PFSK-1 (cell line): ENCODE measurements around the gene BTBD9.

Experiments used
- FOXP2 ChIP-seq: optimal IDR thresholded peaks from 2 replicates; pipeline ENCODE3; 2011; ENCODE audit warnings: borderline replicate concordance, control low read depth, inconsistent platforms; ENCODE audit not compliant: insufficient read depth; ENCODE audit errors: extremely low read length, extremely low read depth
- POLR2AphosphoS5 ChIP-seq: IDR thresholded peaks from 2 replicates; pipeline ENCODE4 v1.6.1; 2012; ENCODE audit warnings: low read depth, mild to moderate bottlenecking, control low read depth, low read length, moderate library complexity
- SIN3A ChIP-seq: IDR thresholded peaks from 2 replicates; pipeline ENCODE4 v1.6.1; 2012; ENCODE audit warnings: mild to moderate bottlenecking, low read length, moderate library complexity, borderline replicate concordance; ENCODE audit not compliant: insufficient read depth
- TAF1 ChIP-seq: IDR thresholded peaks from 2 replicates; pipeline ENCODE4 v1.6.1; 2012; ENCODE audit warnings: low read length, control low read depth, borderline replicate concordance; ENCODE audit not compliant: insufficient read depth
- TF ChIP-seq, protein P1 (sequence below), 2 experiments: IDR thresholded peaks; 2 replicates each; pipeline versions ENCODE4 v1.6.1 to v1.8.0; 2011 to 2012; ENCODE audit warnings: low read depth in 2 of 2, low read length in 2 of 2, control low read depth in 1 of 2, inconsistent platforms in 1 of 2, mild to moderate bottlenecking in 1 of 2, moderate library complexity in 1 of 2; ENCODE audit not compliant: insufficient read depth in 1 of 2

The BTBD9 gene

DNA sequence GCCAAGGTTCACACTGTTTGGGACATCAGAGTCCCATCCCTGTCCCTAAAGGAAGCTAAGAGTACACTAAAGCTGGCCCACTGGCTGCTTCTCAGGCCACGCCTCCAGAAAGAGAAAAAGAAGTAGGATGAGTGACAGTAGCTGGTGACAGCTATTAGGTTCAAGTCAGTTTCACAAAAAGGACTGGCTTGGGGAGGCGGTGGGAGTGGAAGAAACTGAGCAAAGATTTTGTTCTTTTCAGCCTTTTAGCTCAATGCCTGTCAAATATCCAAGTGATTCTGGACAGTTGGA is 445.5 kb downstream of the BTBD9 start:
- TF ChIP-seq FOXP2 (no peak), SIN3A (no peak), POLR2AphosphoS5 (no peak)
- TF ChIP-seq, protein P1, sequence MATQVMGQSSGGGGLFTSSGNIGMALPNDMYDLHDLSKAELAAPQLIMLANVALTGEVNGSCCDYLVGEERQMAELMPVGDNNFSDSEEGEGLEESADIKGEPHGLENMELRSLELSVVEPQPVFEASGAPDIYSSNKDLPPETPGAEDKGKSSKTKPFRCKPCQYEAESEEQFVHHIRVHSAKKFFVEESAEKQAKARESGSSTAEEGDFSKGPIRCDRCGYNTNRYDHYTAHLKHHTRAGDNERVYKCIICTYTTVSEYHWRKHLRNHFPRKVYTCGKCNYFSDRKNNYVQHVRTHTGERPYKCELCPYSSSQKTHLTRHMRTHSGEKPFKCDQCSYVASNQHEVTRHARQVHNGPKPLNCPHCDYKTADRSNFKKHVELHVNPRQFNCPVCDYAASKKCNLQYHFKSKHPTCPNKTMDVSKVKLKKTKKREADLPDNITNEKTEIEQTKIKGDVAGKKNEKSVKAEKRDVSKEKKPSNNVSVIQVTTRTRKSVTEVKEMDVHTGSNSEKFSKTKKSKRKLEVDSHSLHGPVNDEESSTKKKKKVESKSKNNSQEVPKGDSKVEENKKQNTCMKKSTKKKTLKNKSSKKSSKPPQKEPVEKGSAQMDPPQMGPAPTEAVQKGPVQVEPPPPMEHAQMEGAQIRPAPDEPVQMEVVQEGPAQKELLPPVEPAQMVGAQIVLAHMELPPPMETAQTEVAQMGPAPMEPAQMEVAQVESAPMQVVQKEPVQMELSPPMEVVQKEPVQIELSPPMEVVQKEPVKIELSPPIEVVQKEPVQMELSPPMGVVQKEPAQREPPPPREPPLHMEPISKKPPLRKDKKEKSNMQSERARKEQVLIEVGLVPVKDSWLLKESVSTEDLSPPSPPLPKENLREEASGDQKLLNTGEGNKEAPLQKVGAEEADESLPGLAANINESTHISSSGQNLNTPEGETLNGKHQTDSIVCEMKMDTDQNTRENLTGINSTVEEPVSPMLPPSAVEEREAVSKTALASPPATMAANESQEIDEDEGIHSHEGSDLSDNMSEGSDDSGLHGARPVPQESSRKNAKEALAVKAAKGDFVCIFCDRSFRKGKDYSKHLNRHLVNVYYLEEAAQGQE (IDR thresholded peaks at IDR 0.05; ENCODE audit: insufficient read depth in 1 of 2, low read depth in 2 of 2, low read length in 2 of 2), result no peak

DNA sequence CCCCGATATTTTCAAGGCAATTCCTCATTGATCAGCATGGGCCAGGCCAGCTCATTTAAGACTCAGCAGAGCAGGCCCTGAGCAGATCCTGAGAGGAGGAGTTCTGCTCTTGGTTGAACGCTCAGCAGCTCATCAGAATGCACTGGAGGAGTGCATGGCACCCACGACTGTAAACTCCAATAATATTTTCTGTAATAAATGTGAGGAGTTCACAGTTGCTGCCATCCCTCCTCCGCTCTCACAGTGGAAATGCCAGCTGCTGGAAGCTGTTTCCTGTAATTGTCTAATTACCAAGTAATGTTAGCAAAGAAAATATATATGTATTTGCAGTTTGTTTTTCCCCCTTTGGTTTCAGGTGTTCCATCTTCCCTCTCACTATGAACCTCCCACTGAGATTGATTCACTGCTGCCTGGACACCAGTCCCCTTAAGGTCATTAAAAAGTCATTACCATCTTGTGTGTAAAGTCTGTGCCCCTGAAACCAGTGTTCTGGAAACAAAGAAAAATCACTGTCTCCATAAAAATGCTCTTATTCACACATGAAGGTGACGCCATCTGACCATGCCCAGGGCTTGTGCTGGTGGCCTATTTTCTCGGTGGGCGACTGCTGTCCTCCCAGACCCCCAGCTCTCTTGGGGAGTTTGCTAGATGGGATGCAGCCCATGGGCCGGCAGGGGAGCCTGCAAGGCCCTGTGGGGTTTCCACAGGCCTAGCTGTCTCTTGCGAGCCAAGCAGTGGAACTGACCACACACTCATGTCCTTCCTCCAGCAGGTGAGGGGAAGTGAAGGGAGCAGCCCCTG is 446.0 kb downstream of the BTBD9 start:
- TF ChIP-seq, protein P1 (IDR thresholded peaks at IDR 0.05; ENCODE audit: insufficient read depth in 1 of 2, low read depth in 2 of 2, low read length in 2 of 2), result no peak
- TF ChIP-seq SIN3A (no peak), TAF1 (no peak)

DNA sequence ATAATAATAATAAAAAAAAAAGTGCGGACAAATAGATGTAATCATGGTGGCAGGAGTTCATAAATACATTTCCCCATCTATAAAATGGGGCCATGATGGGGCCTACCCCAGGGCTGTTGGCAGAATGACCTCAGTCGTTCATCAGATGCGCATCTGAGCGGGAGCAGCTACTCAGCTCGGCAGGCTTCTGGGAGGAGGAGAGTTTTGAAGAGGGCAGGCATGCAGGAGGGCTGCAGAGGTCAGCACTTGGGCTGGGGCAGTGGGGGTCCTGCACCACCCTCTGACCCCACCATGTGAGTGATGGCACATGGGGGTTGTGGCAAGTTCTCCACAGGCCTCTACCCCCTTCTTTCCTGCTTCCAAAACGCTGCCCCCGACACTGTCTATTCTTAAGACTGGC is 446.7 kb downstream of the BTBD9 start:
- no peak for TF ChIP-seq POLR2AphosphoS5
- TF ChIP-seq, protein P1 (IDR thresholded peaks at IDR 0.05; ENCODE audit: insufficient read depth in 1 of 2, low read depth in 2 of 2, low read length in 2 of 2), result no peak
- no peak for TF ChIP-seq TAF1
- TF ChIP-seq SIN3A, result no peak
- TF ChIP-seq FOXP2, result no peak

DNA sequence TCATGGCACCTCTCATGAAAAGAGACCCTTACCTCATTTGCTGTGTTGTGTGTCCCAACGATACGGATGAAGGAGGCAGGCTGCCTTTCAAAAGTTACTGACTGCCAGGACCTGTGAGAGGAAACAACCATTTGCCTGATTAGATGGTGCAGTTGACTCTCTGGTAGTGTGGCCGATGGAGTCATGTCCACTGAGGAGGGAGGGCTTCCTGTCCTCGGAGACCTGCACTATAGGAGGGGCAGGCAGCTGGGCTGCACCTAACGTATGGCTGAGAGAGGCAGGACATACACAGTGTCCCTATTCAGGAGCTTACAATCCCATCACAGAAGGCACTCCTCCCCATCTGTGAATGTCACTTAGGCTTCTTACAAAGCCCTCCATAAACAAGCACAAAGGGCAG is 447.2 kb downstream of the BTBD9 start:
- TF ChIP-seq FOXP2 (no peak), SIN3A (no peak), TAF1 (no peak), POLR2AphosphoS5 (no peak)
- TF ChIP-seq, protein P1 (IDR thresholded peaks at IDR 0.05; ENCODE audit: insufficient read depth in 1 of 2, low read depth in 2 of 2, low read length in 2 of 2), result no peak

DNA sequence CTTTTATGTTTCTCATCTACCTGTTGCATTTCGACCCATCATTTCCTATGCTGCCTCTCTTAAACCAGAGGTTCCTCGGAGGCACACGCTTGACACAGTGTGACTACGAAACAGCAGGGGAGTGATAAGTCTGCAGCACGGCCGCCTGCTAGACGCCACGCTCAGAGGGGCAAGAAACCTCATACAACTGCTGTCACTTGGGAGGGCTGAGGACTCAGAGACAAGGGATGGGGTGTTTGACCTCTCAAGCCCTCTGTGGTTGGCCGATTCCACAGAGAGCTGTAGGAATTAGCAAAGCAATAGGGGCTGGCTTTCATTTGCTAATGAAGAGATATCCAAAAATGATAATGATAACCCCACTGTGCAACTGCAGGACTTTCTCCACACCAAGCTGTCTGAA is 447.7 kb downstream of the BTBD9 start:
- TF ChIP-seq SIN3A (no peak), TAF1 (no peak), POLR2AphosphoS5 (no peak), FOXP2 (no peak)
- TF ChIP-seq, protein P1 (IDR thresholded peaks at IDR 0.05; ENCODE audit: insufficient read depth in 1 of 2, low read depth in 2 of 2, low read length in 2 of 2), result no peak
